CD4-positive, alpha-beta T cell (primary cell): ENCODE measurements around the gene TAGLN3. TPM values are rescaled to one million over a fixed set of nuclear protein-coding genes. Genes with fewer than 3 reads are reported as not detected.

Source experiments
- ATAC-seq: fragments of 200-7000 bp; cut with Tn5 transposase; one replicate; pipeline ENCODE4 v1.10.0; 2022; ENCODE audit warnings: mild to moderate bottlenecking; ENCODE audit not compliant: poor library complexity
- CTCF ChIA-PET: fragments of 350-600 bp; sonication (Branson Sonifier 250); formaldehyde crosslinking; loops from one replicate; lab custom pipeline; 2021; ENCODE audit warnings: antibody characterized with exemption, inconsistent platforms; lab: Charles Lee
- POLR2A ChIA-PET: fragments of 350-600 bp; sonication (Branson Sonifier 250); formaldehyde crosslinking; loops from one replicate; lab custom pipeline; 2021; ENCODE audit warnings: antibody characterized with exemption, inconsistent platforms; lab: Charles Lee
- DNase-seq, 14 experiments: peaks; one replicate each; pipeline ENCODE4 v3.0.0-alpha.2; 2013 to 2020; ENCODE audit warnings: mixed read lengths in 2 of 14
- H3K27ac ChIP-seq, 2 donors: one replicate each; pipeline versions ENCODE4 v1.5.1 to v1.7.0; 2013; ENCODE audit warnings: low read length in 2 of 2, low read depth in 1 of 2, mild to moderate bottlenecking in 1 of 2
- H3K27me3 ChIP-seq, 2 experiments: 1 replicate in 1 of 2; 2 replicates in 1 of 2; pipeline versions ENCODE4 v1.6.1 to v1.7.0; 2013; ENCODE audit warnings: low read length in 2 of 2, control low read depth in 1 of 2, mild to moderate bottlenecking in 1 of 2, moderate library complexity in 1 of 2; ENCODE audit not compliant: insufficient read depth in 2 of 2, control insufficient read depth in 1 of 2
- H3K36me3 ChIP-seq: one replicate; pipeline ENCODE4 v1.6.1; 2013; ENCODE audit warnings: low read length, control low read depth; ENCODE audit not compliant: insufficient read depth
- H3K4me1 ChIP-seq: one replicate; pipeline ENCODE4 v1.6.1; 2013; ENCODE audit warnings: low read length, control low read depth; ENCODE audit not compliant: insufficient read depth
- H3K4me3 ChIP-seq: one replicate; pipeline ENCODE4 v1.5.1; 2013; ENCODE audit warnings: mild to moderate bottlenecking, low read length, moderate library complexity
- H3K9me3 ChIP-seq, 2 experiments: 1 replicate in 1 of 2; 2 replicates in 1 of 2; pipeline versions ENCODE4 v1.6.1 to v1.7.0; 2013; ENCODE audit warnings: low read length in 2 of 2, mild to moderate bottlenecking in 2 of 2, control low read depth in 1 of 2, moderate library complexity in 1 of 2; ENCODE audit not compliant: control insufficient read depth in 1 of 2, insufficient read depth in 1 of 2
- H3K27ac Mint-ChIP-seq: one replicate; pipeline ENCODE4 v1.8.0; 2020; ENCODE audit warnings: mixed read lengths
- H3K27me3 Mint-ChIP-seq: one replicate; pipeline ENCODE4 v1.8.0; 2021; ENCODE audit warnings: mixed read lengths
- H3K36me3 Mint-ChIP-seq: one replicate; pipeline ENCODE4 v1.8.0; 2021; ENCODE audit warnings: low read depth, mixed read lengths
- H3K4me1 Mint-ChIP-seq: one replicate; pipeline ENCODE4 v1.8.0; 2021; ENCODE audit warnings: low read depth, mixed read lengths
- H3K4me3 Mint-ChIP-seq: one replicate; pipeline ENCODE4 v1.8.0; 2020; ENCODE audit warnings: mild to moderate bottlenecking, mixed read lengths
- H3K9me3 Mint-ChIP-seq: one replicate; pipeline ENCODE4 v1.8.0; 2020; ENCODE audit warnings: mixed read lengths
- intact Hi-C, 2 experiments: fragments of 100-400 bp; cut with DNase I in 1 of 2; cut with micrococcal nuclease in 1 of 2; formaldehyde crosslinking; loops; one replicate each; pipeline versions ENCODE4 v1.15.1 to v1.9.0; 2023 to 2025; cut with DNase I, micrococcal nuclease
- polyA plus RNA-seq, 2 donors: library from polyadenylated mRNA; unstranded; fragments of 120-200 nt; gene quantifications; one replicate each; pipeline ENCODE4 v1.2.1, GENCODE V29; 2013
- total RNA-seq, 174 experiments: library from RNA in 2 of 174; stranded (reverse) in 2 of 174; gene quantifications; one replicate each; pipeline ENCODE4 v1.2.3 and lab custom pipeline; 2021 to 2026
- TF ChIP-seq, protein P1 (sequence below): fragments of 200-600 bp; IDR thresholded peaks from one replicate; pipeline ENCODE4 v1.8.0; 2022; ENCODE audit warnings: antibody characterized with exemption, mild to moderate bottlenecking

Gene TAGLN3
- under 1 TPM in 1 of 2 experiments, not detected in 1; 0.28 TPM for total RNA-seq
- polyA plus RNA-seq (2013, experiment 1 of 2), result not detected
- 0.16 TPM for polyA plus RNA-seq (2013, experiment 2 of 2)
- 0 to 4.4 (median 0.07) reads per million in 172 experiments for total RNA-seq (lab: John Stamatoyannopoulos, UW)

DNA sequence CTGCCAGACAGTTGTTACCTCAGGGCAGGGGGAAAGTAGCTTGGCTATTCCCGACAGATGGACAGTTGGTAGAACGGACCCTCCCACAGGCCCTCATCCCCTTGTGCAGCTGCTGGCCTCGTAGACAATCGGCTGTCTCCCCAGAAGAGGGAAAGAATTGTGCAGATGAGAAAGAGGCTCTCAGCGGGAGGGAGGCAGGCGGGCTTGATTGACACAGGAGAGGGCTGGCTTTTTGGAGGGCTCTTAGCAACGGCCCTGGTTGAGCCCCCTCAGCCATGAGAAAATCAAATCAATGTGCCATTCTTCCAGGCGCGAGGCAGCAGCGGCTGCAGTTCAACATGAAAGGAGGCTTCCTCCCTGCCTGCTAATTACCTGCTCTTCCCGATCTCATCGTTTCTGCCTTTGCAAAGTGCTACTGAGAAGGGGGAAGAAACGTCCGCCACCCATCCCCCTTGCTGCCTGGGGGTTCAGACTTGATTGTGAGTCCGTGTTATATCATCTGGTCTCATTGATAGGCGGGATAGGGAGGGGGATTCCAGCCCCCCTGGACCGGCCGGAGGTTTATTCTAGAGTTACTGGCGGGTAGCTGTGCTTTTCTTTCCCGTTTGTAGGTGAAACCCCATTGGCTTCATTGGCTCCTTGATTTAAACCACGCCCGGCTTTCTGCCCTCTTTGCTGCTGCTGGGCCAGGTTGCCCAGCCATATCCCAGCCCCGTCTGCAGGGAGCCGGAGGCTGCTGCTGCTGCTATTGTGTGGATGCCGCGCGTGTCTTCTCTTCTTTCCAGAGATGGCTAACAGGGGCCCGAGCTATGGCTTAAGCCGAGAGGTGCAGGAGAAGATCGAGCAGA lies at the start of gene TAGLN3:
TSS of gene TAGLN3 (plus strand) at position 287 of the 848 bp plus-strand sequence. CDS start at position 788, 501 bp downstream.
- peak; percentile 72 for ATAC-seq
- ChIA-PET CTCF (interaction anchor here (1.4 kb wide), 2 partner anchors 9 to 10 kb away, joined by 4 read pairs; no protein-coding TSS in a partner anchor), POLR2A (interaction anchor here (0.5 to 1.8 kb wide), 3 partner anchors 9 to 20 kb away, joined by 3 to 11 read pairs (median 4); partner anchors contain the start of gene ABHD10)
- Mint-ChIP-seq H3K4me1 (peaks cover 42% of the 10 kb centered on the region), H3K36me3 (peaks cover 16% of the 10 kb centered on the region), H3K4me3 (peak within 1 kb of the TSS; percentile 88), H3K27ac (no peak within 1 kb of the TSS), H3K27me3 (no peaks in the 10 kb centered on the region), H3K9me3 (no peaks in the 10 kb centered on the region)
- peak within 1 kb of the TSS; percentile 42 for H3K4me3 ChIP-seq
- H3K27ac ChIP-seq, result no peak within 1 kb of the TSS
- H3K4me1 ChIP-seq, result peaks cover 29% of the 10 kb centered on the region
- intact Hi-C loops, result no loop called here
- H3K27me3 ChIP-seq, result peaks cover 0 to 3% of the 10 kb centered on the region in 2 experiments
- peak in 1 of 14 experiments; percentile 14 for DNase-seq
- no peaks in the 10 kb centered on the region for H3K36me3 ChIP-seq
- no peaks in the 10 kb centered on the region for H3K9me3 ChIP-seq
- TF ChIP-seq, protein P1, sequence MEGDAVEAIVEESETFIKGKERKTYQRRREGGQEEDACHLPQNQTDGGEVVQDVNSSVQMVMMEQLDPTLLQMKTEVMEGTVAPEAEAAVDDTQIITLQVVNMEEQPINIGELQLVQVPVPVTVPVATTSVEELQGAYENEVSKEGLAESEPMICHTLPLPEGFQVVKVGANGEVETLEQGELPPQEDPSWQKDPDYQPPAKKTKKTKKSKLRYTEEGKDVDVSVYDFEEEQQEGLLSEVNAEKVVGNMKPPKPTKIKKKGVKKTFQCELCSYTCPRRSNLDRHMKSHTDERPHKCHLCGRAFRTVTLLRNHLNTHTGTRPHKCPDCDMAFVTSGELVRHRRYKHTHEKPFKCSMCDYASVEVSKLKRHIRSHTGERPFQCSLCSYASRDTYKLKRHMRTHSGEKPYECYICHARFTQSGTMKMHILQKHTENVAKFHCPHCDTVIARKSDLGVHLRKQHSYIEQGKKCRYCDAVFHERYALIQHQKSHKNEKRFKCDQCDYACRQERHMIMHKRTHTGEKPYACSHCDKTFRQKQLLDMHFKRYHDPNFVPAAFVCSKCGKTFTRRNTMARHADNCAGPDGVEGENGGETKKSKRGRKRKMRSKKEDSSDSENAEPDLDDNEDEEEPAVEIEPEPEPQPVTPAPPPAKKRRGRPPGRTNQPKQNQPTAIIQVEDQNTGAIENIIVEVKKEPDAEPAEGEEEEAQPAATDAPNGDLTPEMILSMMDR, result no peak

DNA sequence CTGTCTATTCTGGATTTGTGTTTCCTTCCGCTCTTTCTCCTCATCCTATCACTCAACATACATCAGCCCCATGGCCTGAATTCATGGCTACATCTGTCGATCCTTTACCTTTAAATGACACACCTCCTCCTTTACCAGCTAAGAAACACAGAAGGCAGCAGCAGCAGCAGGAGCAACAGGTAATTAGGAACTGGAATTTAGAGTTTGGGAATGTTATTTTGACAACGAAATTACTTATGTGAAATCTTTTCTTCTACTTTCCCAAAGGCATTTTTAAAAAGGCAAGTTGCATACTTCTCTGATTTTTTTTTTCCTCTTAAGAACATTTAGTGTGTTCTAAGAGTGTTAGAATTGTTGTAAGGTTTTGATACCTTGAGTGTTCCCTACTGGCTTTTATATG lies 49.0 kb upstream of the TAGLN3 start:
- no peaks in the 10 kb centered on the region for H3K36me3 Mint-ChIP-seq
- H3K27ac Mint-ChIP-seq, result no peak overlapping the region
- H3K27ac ChIP-seq, result no peak overlapping the region
- no peaks in the 10 kb centered on the region for H3K4me1 ChIP-seq
- no peaks in the 10 kb centered on the region for H3K4me1 Mint-ChIP-seq
- no peak for ATAC-seq
- H3K27me3 ChIP-seq, result no peaks in the 10 kb centered on the region
- ChIA-PET CTCF (no interaction called here), POLR2A (no interaction called here)
- no peaks in the 10 kb centered on the region for H3K27me3 Mint-ChIP-seq
- no peaks in the 10 kb centered on the region for H3K9me3 ChIP-seq
- no peak overlapping the region for H3K4me3 ChIP-seq
- no peak overlapping the region for H3K4me3 Mint-ChIP-seq
- intact Hi-C loops, result no loop called here
- no peaks in the 10 kb centered on the region for H3K36me3 ChIP-seq
- TF ChIP-seq, protein P1, result no peak
- DNase-seq, result no peak
- no peaks in the 10 kb centered on the region for H3K9me3 Mint-ChIP-seq

DNA sequence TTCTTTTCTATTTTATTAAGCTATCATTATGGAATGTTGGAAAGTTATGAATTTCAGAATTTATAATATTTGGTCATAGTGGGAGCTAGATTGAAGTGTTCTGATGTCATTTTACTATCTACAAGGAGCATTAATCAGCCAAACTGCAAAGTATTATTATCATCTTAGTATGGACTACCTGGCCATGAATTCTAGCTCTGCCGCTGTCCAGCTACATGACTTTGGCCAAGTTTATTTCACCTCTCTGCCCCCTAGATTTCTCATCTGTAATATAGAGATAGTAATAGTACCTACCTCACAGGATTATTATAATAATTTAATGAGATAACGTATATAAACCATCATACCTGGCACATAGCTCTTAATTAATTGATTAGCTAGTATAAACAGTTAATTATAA lies 47.7 kb upstream of the TAGLN3 start:
- no peak for ATAC-seq
- TF ChIP-seq, protein P1, result no peak
- Mint-ChIP-seq H3K4me1 (no peaks in the 10 kb centered on the region), H3K9me3 (no peaks in the 10 kb centered on the region), H3K36me3 (no peaks in the 10 kb centered on the region), H3K27ac (no peak overlapping the region), H3K4me3 (no peak overlapping the region), H3K27me3 (no peaks in the 10 kb centered on the region)
- ChIA-PET CTCF (no interaction called here), POLR2A (no interaction called here)
- no peaks in the 10 kb centered on the region for H3K27me3 ChIP-seq
- no peaks in the 10 kb centered on the region for H3K36me3 ChIP-seq
- H3K27ac ChIP-seq, result no peak overlapping the region
- intact Hi-C loops, result no loop called here
- H3K9me3 ChIP-seq, result no peaks in the 10 kb centered on the region
- no peaks in the 10 kb centered on the region for H3K4me1 ChIP-seq
- H3K4me3 ChIP-seq, result no peak overlapping the region
- no peak for DNase-seq
